C4-2B (cell line): Measurements from ENCODE around the gene CEBPZOS.
"Not testable (repeated sequence)": the region's sequence is repeated elsewhere in the genome, so short reads cannot be mapped to it uniquely, and the experiment has no call there.

Experiments
- H3K27ac ChIP-seq: fragments of 450-650 bp; 2 replicates; pipeline ENCODE4 v1.5.1; 2017
- ZFX ChIP-seq: fragments of 450-650 bp; IDR thresholded peaks from 2 replicates; pipeline ENCODE4 v1.6.1; 2017
- TF ChIP-seq, protein P1 (sequence below): fragments of 450-650 bp; conservative IDR thresholded peaks from 2 replicates; pipeline ENCODE4 v1.5.1; 2017; ENCODE audit warnings: mild to moderate bottlenecking

The CEBPZOS gene

DNA sequence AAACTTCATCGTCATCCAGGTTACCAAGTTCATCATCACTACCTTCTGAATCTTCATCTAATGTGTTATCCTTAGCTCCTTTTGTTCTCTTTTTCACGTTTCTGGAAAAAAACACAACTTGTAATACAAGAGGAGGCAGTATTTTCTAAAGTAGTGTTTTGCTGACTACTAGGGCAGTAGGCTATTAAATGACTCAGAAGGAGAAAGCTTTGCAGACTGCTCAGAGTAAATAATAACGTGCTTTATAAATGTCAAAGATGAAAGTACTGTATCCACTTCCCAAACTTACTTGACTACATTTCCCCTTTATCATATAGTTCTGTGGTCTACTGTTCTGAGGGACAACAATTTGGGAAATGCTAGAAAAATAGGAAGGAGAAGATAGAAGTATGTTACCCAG is 15.6 kb downstream of the CEBPZOS start:
- H3K27ac ChIP-seq = no peak overlapping the region
- TF ChIP-seq, protein P1, sequence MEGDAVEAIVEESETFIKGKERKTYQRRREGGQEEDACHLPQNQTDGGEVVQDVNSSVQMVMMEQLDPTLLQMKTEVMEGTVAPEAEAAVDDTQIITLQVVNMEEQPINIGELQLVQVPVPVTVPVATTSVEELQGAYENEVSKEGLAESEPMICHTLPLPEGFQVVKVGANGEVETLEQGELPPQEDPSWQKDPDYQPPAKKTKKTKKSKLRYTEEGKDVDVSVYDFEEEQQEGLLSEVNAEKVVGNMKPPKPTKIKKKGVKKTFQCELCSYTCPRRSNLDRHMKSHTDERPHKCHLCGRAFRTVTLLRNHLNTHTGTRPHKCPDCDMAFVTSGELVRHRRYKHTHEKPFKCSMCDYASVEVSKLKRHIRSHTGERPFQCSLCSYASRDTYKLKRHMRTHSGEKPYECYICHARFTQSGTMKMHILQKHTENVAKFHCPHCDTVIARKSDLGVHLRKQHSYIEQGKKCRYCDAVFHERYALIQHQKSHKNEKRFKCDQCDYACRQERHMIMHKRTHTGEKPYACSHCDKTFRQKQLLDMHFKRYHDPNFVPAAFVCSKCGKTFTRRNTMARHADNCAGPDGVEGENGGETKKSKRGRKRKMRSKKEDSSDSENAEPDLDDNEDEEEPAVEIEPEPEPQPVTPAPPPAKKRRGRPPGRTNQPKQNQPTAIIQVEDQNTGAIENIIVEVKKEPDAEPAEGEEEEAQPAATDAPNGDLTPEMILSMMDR = no peak
- TF ChIP-seq ZFX = no peak

DNA sequence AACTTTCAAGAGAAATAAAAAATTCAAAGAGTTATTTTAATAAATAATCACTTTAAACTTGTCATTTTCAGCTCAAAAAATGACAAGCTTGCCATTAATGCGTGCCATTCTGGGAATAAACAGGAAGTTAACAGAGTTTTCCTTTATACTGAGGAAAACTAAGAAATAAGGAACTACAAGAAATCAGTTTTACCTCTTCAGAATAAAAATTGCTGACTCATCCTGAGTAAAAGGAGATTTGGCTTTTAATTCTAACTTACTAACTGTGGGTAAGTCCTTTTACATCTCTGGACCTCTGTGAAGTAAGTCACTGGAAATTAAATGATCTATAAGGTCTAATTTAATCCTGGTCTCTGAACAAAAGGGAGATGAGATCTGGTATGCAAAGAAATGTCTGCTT is 19.0 kb downstream of the CEBPZOS start:
- no peak for TF ChIP-seq ZFX
- TF ChIP-seq, protein P1 = no peak
- no peak overlapping the region for H3K27ac ChIP-seq

DNA sequence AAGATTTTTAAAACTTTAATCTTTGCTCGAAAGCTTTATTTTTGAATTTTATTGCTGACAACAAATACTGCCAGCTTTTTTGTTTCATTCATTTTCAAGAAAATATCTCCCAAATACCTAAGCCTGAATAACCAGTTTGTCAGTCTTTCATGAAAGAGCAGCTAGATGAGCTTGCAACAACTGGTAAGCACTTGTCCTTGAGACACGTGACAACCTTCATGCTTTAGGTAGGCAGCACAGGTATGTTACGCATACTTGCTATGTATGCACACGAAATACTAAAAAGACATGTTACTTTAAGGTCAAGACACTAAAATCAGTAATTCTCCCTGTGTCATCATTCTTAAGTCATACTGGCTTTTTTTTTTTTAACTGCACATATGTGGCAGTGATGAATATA is 22.8 kb downstream of the CEBPZOS start:
- H3K27ac ChIP-seq = no peak overlapping the region

DNA sequence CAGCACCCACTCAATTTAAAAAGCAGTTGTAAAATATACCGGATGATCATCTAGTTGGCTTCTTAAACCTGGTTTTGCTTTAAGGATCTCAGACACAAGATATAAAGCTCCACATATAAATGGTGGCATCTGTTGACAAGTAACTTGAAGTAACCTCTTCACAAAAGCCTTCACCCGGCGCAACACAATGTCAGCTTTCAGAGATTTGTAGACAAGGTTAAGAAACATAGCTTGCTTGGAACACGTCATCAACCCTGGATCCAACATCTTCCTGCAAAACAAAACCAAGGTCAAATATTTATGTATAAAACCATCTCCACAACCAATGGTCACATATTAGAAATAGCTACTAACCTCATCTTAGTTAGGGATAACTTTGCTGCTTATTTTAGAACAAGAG is 26.8 kb downstream of the CEBPZOS start:
- no peak for TF ChIP-seq ZFX
- TF ChIP-seq, protein P1 = no peak
- H3K27ac ChIP-seq = no peak overlapping the region

More for the DNA sequence above, 22.8 kb downstream of the CEBPZOS start:
- no peak for TF ChIP-seq ZFX
- TF ChIP-seq, protein P1 = no peak

DNA sequence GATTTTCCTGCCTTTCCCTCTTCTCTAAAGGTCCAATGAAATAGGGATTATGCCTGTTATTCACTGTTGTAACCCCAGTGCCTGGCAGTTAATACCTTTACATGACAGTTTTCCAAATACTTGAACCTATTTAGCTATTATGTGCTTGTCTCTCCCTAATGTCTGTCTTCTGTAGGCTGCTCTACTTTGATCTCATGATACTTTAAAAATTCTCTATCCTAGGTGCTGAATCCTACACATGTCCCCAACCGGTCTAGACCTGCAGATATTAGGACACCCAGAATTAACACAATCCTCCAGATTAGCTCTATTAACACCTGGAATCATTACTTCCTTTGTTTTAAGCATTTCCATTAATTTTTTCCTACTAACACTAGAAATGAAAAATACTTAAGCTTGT is 27.8 kb downstream of the CEBPZOS start:
- TF ChIP-seq, protein P1 = no peak
- TF ChIP-seq ZFX = no peak
- no peak overlapping the region for H3K27ac ChIP-seq

DNA sequence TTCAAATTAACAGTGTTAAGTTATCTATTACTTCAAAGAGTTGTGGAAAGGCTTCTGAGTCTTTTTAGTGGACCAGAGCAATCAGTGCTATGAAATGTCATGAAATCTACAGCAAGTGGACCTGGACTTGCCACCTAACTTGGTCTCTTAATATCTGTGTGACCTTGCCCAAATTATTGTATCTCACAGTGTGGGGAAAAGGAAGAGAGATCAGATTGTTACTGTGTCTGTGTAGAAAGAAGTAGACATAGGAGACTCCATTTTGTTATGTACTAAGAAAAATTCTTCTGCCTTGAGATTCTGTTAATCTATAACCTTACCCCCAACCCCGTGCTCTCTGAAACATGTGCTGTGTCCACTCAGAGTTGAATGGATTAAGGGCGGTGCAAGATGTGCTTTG is 28.8 kb downstream of the CEBPZOS start:
- not testable (repeated sequence) for H3K27ac ChIP-seq

DNA sequence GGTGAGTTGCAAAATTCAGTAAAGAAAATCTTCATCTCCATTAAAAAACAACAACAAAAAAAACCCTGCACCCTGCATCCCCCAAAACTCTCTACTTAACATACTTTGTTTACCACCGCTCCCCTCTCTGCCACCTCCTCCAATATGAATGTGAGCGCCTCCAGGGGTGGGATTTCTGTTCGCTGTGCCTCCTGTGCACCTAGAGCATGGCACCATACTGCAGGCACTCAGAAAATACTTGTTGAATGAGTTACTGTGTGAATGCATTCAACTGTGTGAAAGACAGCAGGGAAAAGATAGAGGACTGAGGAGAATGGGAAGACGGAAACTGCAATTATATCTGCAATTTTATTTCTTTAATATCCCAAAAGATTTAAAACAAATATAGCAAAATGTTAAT is 30.6 kb downstream of the CEBPZOS start:
- TF ChIP-seq, protein P1 = no peak
- TF ChIP-seq ZFX = no peak

DNA sequence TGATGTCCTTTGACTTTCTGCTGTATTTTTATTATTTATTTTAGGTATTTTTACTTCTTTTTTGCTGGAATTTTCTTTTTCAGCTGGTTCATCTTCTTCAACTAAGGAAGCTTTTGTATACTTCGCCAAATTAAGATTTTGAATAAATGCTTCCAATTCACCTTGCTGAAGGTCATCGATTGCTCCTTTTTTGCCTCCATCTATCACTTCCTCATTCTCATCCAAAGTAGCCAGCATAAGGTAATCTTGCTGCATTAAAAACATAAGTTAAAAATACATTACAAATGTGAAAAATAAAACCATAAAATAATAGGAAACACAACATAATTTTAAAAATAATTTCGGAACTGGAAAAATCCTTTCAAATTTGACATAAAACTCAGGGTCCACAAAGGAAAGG is 32.5 kb downstream of the CEBPZOS start:
- H3K27ac ChIP-seq = no peak overlapping the region
- TF ChIP-seq, protein P1 = no peak
- no peak for TF ChIP-seq ZFX

More for the DNA sequence above, 30.6 kb downstream of the CEBPZOS start:
- no peak overlapping the region for H3K27ac ChIP-seq
